Osteoblast (primary cell): ENCODE data around the gene PHETA2. TPM values are rescaled to one million over a fixed set of nuclear protein-coding genes. Genes with fewer than 3 reads are reported as not detected.
"Not testable (repeated sequence)": the region's sequence is repeated elsewhere in the genome, so short reads cannot be mapped to it uniquely, and the experiment has no call there.

ENCODE experiments used
- DNase-seq: peaks from one replicate; pipeline ENCODE4 v3.0.0; 2011; ENCODE audit warnings: low spot score, mixed read lengths; ENCODE audit not compliant: insufficient read length; ENCODE audit errors: missing footprints
- H2AFZ ChIP-seq: 2 replicates; pipeline ENCODE4 v1.6.0; 2011; ENCODE audit warnings: mild to moderate bottlenecking, low read length
- H3K27ac ChIP-seq: 2 replicates; pipeline ENCODE4 v1.5.1; 2011; ENCODE audit warnings: mild to moderate bottlenecking, low read depth, low read length, moderate library complexity
- H3K27me3 ChIP-seq: 2 replicates; pipeline ENCODE4 v1.6.0; 2012; ENCODE audit warnings: mild to moderate bottlenecking, control low read depth, inconsistent platforms, low read length, moderate library complexity; ENCODE audit not compliant: insufficient read depth
- H3K36me3 ChIP-seq: 2 replicates; pipeline ENCODE4 v1.5.1; 2011; ENCODE audit warnings: mild to moderate bottlenecking, low read length, control low read depth, moderate library complexity; ENCODE audit not compliant: insufficient read depth
- H3K4me1 ChIP-seq: 2 replicates; pipeline ENCODE4 v1.5.1; 2011; ENCODE audit warnings: mild to moderate bottlenecking, low read length, control low read depth, moderate library complexity; ENCODE audit not compliant: insufficient read depth
- H3K4me2 ChIP-seq: 2 replicates; pipeline ENCODE4 v1.6.0; 2011; ENCODE audit warnings: mild to moderate bottlenecking, low read length; ENCODE audit not compliant: insufficient read depth
- H3K4me3 ChIP-seq: fragments of 200-600 bp; sonication (generic); 3 replicates; pipeline ENCODE4 v1.5.1; 2012; ENCODE audit warnings: mild to moderate bottlenecking, low read length, inconsistent platforms; ENCODE audit not compliant: insufficient read depth
- H3K79me2 ChIP-seq: 2 replicates; pipeline ENCODE4 v1.6.0; 2012; ENCODE audit warnings: mild to moderate bottlenecking, low read length, control low read depth, inconsistent platforms; ENCODE audit not compliant: insufficient read depth
- H3K9me3 ChIP-seq: 2 replicates; pipeline ENCODE4 v1.5.1; 2011; ENCODE audit warnings: low read depth, low read length, control low read depth
- H4K20me1 ChIP-seq: 2 replicates; pipeline ENCODE4 v1.6.0; 2012; ENCODE audit warnings: mild to moderate bottlenecking, low read length, control low read depth; ENCODE audit not compliant: insufficient read depth
- CTCF ChIP-seq: IDR thresholded peaks from 2 replicates; pipeline ENCODE4 v1.5.1; 2011; ENCODE audit warnings: mild to moderate bottlenecking, low read depth, low read length, moderate library complexity; ENCODE audit errors: extremely low read depth
- total RNA-seq: library from RNA; depleted of rRNA; stranded (reverse); fragments of >200 nt; gene quantifications from 2 replicates; pipeline ENCODE4 v1.2.3, GENCODE V29; 2012

Gene PHETA2
- total RNA-seq, 1 donor: 23.9 TPM

DNA sequence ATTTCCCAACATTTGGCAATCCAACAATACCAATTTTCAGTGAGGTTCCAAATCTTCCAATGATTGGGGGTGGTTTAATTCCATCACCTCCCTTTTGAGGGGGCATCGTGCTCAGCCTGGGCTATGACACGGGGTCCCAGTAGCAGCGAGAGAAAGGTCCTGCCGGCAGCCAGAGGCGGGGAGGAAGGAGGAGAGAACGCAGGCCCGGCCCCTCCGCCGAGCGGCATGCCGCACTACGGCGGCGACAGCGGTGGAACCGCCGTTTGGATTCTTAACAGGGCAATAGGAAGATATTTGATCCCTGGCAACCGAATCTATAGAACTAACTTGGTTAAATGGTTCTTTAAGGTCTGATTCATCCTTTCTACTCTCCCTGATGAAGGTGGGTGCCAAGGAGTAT, 34.8 kb downstream of the PHETA2 start:
- no peaks in the 10 kb centered on the region for H4K20me1 ChIP-seq
- no peaks in the 10 kb centered on the region for H3K36me3 ChIP-seq
- H3K4me2 ChIP-seq: no peak overlapping the region
- H3K4me1 ChIP-seq: no peaks in the 10 kb centered on the region
- TF ChIP-seq CTCF: no peak
- DNase-seq: no peak
- H3K4me3 ChIP-seq: no peak overlapping the region
- peaks cover 6% of the 10 kb centered on the region for H3K9me3 ChIP-seq
- H3K27ac ChIP-seq: no peak overlapping the region
- H2AFZ ChIP-seq: no peak overlapping the region
- H3K27me3 ChIP-seq: no peaks in the 10 kb centered on the region
- H3K79me2 ChIP-seq: no peaks in the 10 kb centered on the region

DNA sequence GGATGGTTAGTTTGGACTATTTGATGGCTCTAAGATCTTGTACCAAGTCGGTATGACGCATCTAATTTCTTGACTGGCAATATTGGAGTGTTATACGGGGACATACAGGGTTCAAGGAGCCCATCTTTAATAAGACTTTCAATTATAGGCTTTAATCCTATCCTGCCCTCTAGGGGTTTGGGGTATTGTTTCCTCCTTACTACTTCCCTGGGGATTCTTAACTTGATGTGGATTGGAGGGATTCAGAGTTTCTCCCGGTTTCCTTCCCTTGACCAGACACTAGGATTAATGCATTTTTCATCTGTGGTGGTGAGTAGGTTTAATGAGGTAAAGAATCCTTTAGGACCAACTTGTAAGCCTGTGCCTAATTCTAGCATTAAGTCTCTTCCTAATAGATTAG, 37.8 kb downstream of the PHETA2 start:
- Histone ChIP-seq H3K4me3 (no peak overlapping the region), H4K20me1 (no peaks in the 10 kb centered on the region), H3K27me3 (no peaks in the 10 kb centered on the region), H3K9me3 (peaks cover 9% of the 10 kb centered on the region), H3K4me2 (no peak overlapping the region), H3K4me1 (no peaks in the 10 kb centered on the region), H3K36me3 (no peaks in the 10 kb centered on the region), H3K79me2 (no peaks in the 10 kb centered on the region), H2AFZ (no peak overlapping the region), H3K27ac (no peak overlapping the region)
- DNase-seq: no peak
- TF ChIP-seq CTCF: no peak

GRCh38 chr22:42112793-42113192, 38.7 kb downstream of the PHETA2 start:
- H3K27me3 ChIP-seq, H3K9me3 ChIP-seq, H3K4me3 ChIP-seq, H3K4me1 ChIP-seq, H4K20me1 ChIP-seq, H3K36me3 ChIP-seq, H3K27ac ChIP-seq, H3K4me2 ChIP-seq, H2AFZ ChIP-seq, DNase-seq, H3K79me2 ChIP-seq: not testable (repeated sequence)

GRCh38 chr22:42114721-42115120, 40.7 kb downstream of the PHETA2 start:
- DNase-seq: no peak
- Histone ChIP-seq H3K9me3 (peaks cover 9% of the 10 kb centered on the region), H3K4me3 (no peak overlapping the region), H3K4me2 (no peak overlapping the region), H3K4me1 (no peaks in the 10 kb centered on the region), H3K36me3 (no peaks in the 10 kb centered on the region), H3K27me3 (no peaks in the 10 kb centered on the region), H3K79me2 (no peaks in the 10 kb centered on the region), H2AFZ (no peak overlapping the region), H4K20me1 (peaks cover 8% of the 10 kb centered on the region), H3K27ac (no peak overlapping the region)
- TF ChIP-seq CTCF: peak; percentile 46

GRCh38 chr22:42115420-42115830, 41.4 kb downstream of the PHETA2 start:
- H3K4me3 ChIP-seq, H3K27ac ChIP-seq, DNase-seq, H3K4me2 ChIP-seq, H3K36me3 ChIP-seq, H3K27me3 ChIP-seq, H2AFZ ChIP-seq, H3K9me3 ChIP-seq, H3K79me2 ChIP-seq, H4K20me1 ChIP-seq, H3K4me1 ChIP-seq: not testable (repeated sequence)
